Mesenchymal stem cell (in vitro differentiated cells and primary cell): ENCODE data around the gene SH3BGRL2.

Experiments
- DNase-seq: peaks from one replicate; pipeline ENCODE4 v3.0.0-alpha.2; 2013
- H2AFZ ChIP-seq: one replicate; pipeline ENCODE4 v1.6.1; 2013; ENCODE audit warnings: low read depth, mild to moderate bottlenecking, control low read depth, inconsistent platforms, low read length, moderate library complexity
- H2AK5ac ChIP-seq: 2 replicates; pipeline ENCODE4 v1.6.1; 2013; ENCODE audit warnings: low read length, moderate library complexity, mild to moderate bottlenecking, inconsistent platforms; ENCODE audit not compliant: severe bottlenecking
- H2BK120ac ChIP-seq: one replicate; pipeline ENCODE4 v1.6.1; 2013; ENCODE audit warnings: low read depth, mild to moderate bottlenecking, inconsistent platforms, low read length, moderate library complexity
- H2BK12ac ChIP-seq, 2 experiments: one replicate each; pipeline ENCODE4 v1.6.1; 2013; ENCODE audit warnings: inconsistent platforms in 2 of 2, low read length in 2 of 2, mild to moderate bottlenecking in 2 of 2, moderate library complexity in 2 of 2, control low read depth in 1 of 2
- H2BK15ac ChIP-seq: one replicate; pipeline ENCODE4 v1.6.1; 2013; ENCODE audit warnings: mild to moderate bottlenecking, low read depth, inconsistent platforms; ENCODE audit not compliant: poor library complexity, severe bottlenecking
- H2BK5ac ChIP-seq: 2 replicates; pipeline ENCODE4 v1.6.1; 2013; ENCODE audit warnings: low read depth, mild to moderate bottlenecking, low read length, control low read depth, inconsistent platforms; ENCODE audit not compliant: poor library complexity, severe bottlenecking
- H3K14ac ChIP-seq, 2 experiments: one replicate each; pipeline ENCODE4 v1.6.1; 2013; ENCODE audit warnings: inconsistent platforms in 2 of 2, low read length in 2 of 2, control low read depth in 1 of 2, mild to moderate bottlenecking in 1 of 2, moderate library complexity in 1 of 2
- H3K18ac ChIP-seq, 2 experiments: one replicate each; pipeline ENCODE4 v1.6.1; 2013; ENCODE audit warnings: inconsistent platforms in 2 of 2, low read length in 2 of 2, control low read depth in 1 of 2, low read depth in 1 of 2, mild to moderate bottlenecking in 1 of 2
- H3K23ac ChIP-seq, 2 experiments: one replicate each; pipeline ENCODE4 v1.6.1; 2013; ENCODE audit warnings: inconsistent platforms in 2 of 2, low read length in 2 of 2, mild to moderate bottlenecking in 2 of 2, moderate library complexity in 2 of 2, control low read depth in 1 of 2
- H3K27ac ChIP-seq: 2 replicates; pipeline ENCODE4 v1.5.1; 2013; ENCODE audit warnings: mild to moderate bottlenecking, moderate library complexity, low read length, control low read depth, inconsistent platforms; ENCODE audit not compliant: poor library complexity, severe bottlenecking
- H3K27me3 ChIP-seq, 2 experiments: 2 replicates each; pipeline versions ENCODE4 v1.6.1 to v1.7.0; 2013; ENCODE audit warnings: low read length in 2 of 2, mild to moderate bottlenecking in 2 of 2, moderate library complexity in 2 of 2, control low read depth in 1 of 2, inconsistent platforms in 1 of 2; ENCODE audit not compliant: control insufficient read depth in 1 of 2, insufficient read depth in 1 of 2
- H3K36me3 ChIP-seq, 2 experiments: 2 replicates each; pipeline versions ENCODE4 v1.6.1 to v1.7.0; 2013; ENCODE audit warnings: low read length in 2 of 2, control low read depth in 1 of 2, inconsistent platforms in 1 of 2, low read depth in 1 of 2, mild to moderate bottlenecking in 1 of 2; ENCODE audit not compliant: insufficient read depth in 2 of 2, control insufficient read depth in 1 of 2
- H3K4ac ChIP-seq, 2 experiments: one replicate each; pipeline ENCODE4 v1.6.1; 2013; ENCODE audit warnings: inconsistent platforms in 2 of 2, low read length in 2 of 2, mild to moderate bottlenecking in 2 of 2, moderate library complexity in 2 of 2, control low read depth in 1 of 2, low read depth in 1 of 2
- H3K4me1 ChIP-seq: 2 replicates; pipeline ENCODE4 v1.6.1; 2013; ENCODE audit warnings: low read depth, low read length, control low read depth; ENCODE audit not compliant: control insufficient read depth, insufficient read depth
- H3K4me2 ChIP-seq: 2 replicates; pipeline ENCODE4 v1.6.1; 2013; ENCODE audit warnings: low read length, mild to moderate bottlenecking, inconsistent platforms; ENCODE audit not compliant: poor library complexity, severe bottlenecking
- H3K4me3 ChIP-seq, 2 experiments: 2 replicates each; pipeline versions ENCODE4 v1.5.1 to v1.7.0; 2013; ENCODE audit warnings: low read length in 2 of 2, mild to moderate bottlenecking in 2 of 2, control low read depth in 1 of 2, low read depth in 1 of 2; ENCODE audit not compliant: insufficient read depth in 1 of 2
- H3K79me1 ChIP-seq: replicated peaks from 2 replicates; pipeline ENCODE4 v1.6.1; 2013; ENCODE audit warnings: mild to moderate bottlenecking, control low read depth, low read length, inconsistent platforms; ENCODE audit not compliant: poor library complexity, severe bottlenecking
- H3K9ac ChIP-seq: 2 replicates; pipeline ENCODE4 v1.7.0; 2013; ENCODE audit warnings: mild to moderate bottlenecking, low read length, moderate library complexity
- H3K9me3 ChIP-seq: 2 replicates; pipeline ENCODE4 v1.7.0; 2013; ENCODE audit warnings: mild to moderate bottlenecking, low read length; ENCODE audit not compliant: control insufficient read depth
- H4K8ac ChIP-seq: one replicate; pipeline ENCODE4 v1.6.1; 2013; ENCODE audit warnings: inconsistent platforms, mild to moderate bottlenecking, low read length, moderate library complexity
- H4K91ac ChIP-seq: one replicate; pipeline ENCODE4 v1.6.1; 2013; ENCODE audit warnings: mild to moderate bottlenecking, low read length, inconsistent platforms
- whole genome bisulfite sequencing: methylation state at CpG from one replicate; pipeline ENCODE4 v1.1.7; 2013; ENCODE audit warnings: mixed read lengths; 5-methylcytosine and 5-hydroxymethylcytosine counted together

SH3BGRL2 gene

DNA sequence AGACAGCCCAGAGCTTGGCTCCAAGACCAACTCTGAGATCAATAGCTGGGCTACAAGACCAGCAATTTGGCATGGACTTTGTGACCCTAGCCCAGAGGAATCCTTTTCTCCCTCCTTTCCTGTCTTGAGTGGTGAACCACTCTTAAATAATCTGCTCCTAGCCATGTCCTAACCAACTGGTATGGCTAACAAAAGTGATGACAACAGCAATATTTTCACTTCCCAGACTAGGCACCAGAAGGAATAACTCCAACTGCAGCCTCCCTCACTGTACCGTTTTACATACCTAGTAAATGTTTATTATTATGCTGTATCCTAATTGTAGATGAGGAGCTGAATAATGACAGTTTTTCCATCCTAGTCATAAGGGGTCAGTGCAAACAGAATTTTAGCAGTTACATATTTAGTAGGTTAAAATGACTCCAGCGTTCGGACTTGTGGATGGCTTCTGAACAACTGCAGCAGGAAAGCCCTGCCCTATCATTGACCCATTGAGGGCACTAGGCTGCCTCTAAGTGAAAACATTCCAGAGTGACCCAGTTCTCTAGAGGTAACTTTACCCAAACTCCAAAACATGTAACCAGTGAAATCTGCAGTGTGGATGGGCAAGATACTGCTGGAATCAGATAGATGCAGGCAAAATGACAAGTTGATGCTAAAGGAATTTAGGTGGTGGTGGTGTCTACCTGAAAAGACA, 77.1 kb downstream of the SH3BGRL2 start:
- H3K9me3 ChIP-seq, result no peaks in the 10 kb centered on the region
- WGBS, result 100% methylated on average over 2 of the region's 3 CpGs

DNA sequence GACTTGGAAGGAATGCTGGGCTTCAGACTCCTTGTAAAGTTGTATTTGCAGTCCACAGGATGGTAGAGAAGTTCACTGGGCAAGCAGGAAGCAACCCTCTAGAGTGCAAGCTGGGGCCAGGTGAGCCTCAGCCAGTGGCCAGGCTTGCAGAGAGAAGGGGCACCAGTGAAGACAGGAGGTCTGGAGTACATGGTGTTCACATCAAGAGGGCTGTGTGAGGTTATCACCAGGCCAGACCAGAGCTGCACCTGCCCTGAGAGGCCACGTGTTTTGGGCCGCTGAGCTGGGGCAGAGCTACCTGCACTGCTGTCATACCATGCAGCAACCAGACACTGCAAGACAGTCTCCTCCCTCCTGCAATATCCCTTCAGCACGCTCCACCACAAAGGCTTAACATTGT, 79.0 kb downstream of the SH3BGRL2 start:
- WGBS, result 86% methylated on average over 3 of the region's 3 CpGs
- Histone ChIP-seq H2BK120ac (no peak overlapping the region), H3K23ac (no peak overlapping the region), H2BK5ac (no peak overlapping the region), H3K14ac (no peak overlapping the region), H3K27ac (no peak overlapping the region), H3K4ac (no peak overlapping the region), H3K9me3 (no peaks in the 10 kb centered on the region), H2BK15ac (peak overlapping the region; percentile 40), H2AFZ (no peak overlapping the region), H4K91ac (peak overlapping the region; percentile 48), H2BK12ac (no peak overlapping the region), H2AK5ac (no peak overlapping the region), H3K4me3 (no peak overlapping the region), H3K18ac (no peak overlapping the region), H3K4me2 (no peak overlapping the region), H3K36me3 (no peaks in the 10 kb centered on the region), H3K9ac (no peak overlapping the region), H3K4me1 (no peaks in the 10 kb centered on the region), H3K79me1 (no peaks in the 10 kb centered on the region), H4K8ac (no peak overlapping the region), H3K27me3 (peaks cover 0 to 10% of the 10 kb centered on the region in 2 experiments)
- no peak for DNase-seq

More for the DNA sequence above, 77.1 kb downstream of the SH3BGRL2 start:
- H3K18ac ChIP-seq, result no peak overlapping the region
- no peak overlapping the region for H2BK12ac ChIP-seq
- no peak overlapping the region for H4K91ac ChIP-seq
- H2AK5ac ChIP-seq, result no peak overlapping the region
- H3K36me3 ChIP-seq, result no peaks in the 10 kb centered on the region
- no peak overlapping the region for H4K8ac ChIP-seq
- H3K9ac ChIP-seq, result no peak overlapping the region
- no peak overlapping the region for H2BK120ac ChIP-seq
- H2AFZ ChIP-seq, result no peak overlapping the region
- H3K4me2 ChIP-seq, result no peak overlapping the region
- H3K14ac ChIP-seq, result no peak overlapping the region
- H3K27ac ChIP-seq, result no peak overlapping the region
- no peak overlapping the region for H3K4ac ChIP-seq
- no peak overlapping the region for H3K23ac ChIP-seq
- no peaks in the 10 kb centered on the region for H3K27me3 ChIP-seq
- H2BK5ac ChIP-seq, result no peak overlapping the region
- no peak overlapping the region for H2BK15ac ChIP-seq
- H3K4me3 ChIP-seq, result no peak overlapping the region
- H3K79me1 ChIP-seq, result no peaks in the 10 kb centered on the region
- DNase-seq, result no peak
- no peaks in the 10 kb centered on the region for H3K4me1 ChIP-seq

DNA sequence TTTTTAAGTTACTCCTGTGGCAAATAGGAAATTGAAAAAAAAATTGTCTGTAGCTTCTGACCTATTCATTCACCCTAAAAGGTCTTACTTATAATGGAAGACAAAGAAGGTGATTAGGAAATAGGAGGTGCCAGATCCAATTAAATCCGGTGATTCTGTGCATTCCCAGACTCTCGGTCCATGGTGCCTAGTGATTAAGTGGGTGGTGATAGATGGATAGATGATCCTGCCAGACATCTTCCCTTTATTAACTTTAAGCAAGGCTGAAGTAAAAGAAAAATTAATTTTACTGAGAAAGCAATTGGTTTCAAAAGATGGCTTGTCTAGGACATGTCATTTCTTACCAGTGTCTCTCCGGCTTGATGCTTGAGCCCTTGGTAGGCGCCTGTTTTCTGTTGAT, 80.0 kb downstream of the SH3BGRL2 start:
- DNase-seq, result no peak
- Histone ChIP-seq H4K91ac (no peak overlapping the region), H2BK15ac (no peak overlapping the region), H4K8ac (no peak overlapping the region), H3K4me1 (no peaks in the 10 kb centered on the region), H3K4me3 (no peak overlapping the region), H3K23ac (no peak overlapping the region), H3K27ac (no peak overlapping the region), H2AK5ac (no peak overlapping the region), H3K27me3 (peaks cover 0 to 14% of the 10 kb centered on the region in 2 experiments), H2AFZ (no peak overlapping the region), H3K9me3 (no peaks in the 10 kb centered on the region), H3K18ac (no peak overlapping the region), H3K4me2 (no peak overlapping the region), H2BK120ac (no peak overlapping the region), H3K9ac (no peak overlapping the region), H3K36me3 (no peaks in the 10 kb centered on the region), H3K14ac (no peak overlapping the region), H3K4ac (no peak overlapping the region), H2BK5ac (no peak overlapping the region), H2BK12ac (no peak overlapping the region), H3K79me1 (no peaks in the 10 kb centered on the region)
- WGBS, result 96% methylated on average over 4 of the region's 4 CpGs

DNA sequence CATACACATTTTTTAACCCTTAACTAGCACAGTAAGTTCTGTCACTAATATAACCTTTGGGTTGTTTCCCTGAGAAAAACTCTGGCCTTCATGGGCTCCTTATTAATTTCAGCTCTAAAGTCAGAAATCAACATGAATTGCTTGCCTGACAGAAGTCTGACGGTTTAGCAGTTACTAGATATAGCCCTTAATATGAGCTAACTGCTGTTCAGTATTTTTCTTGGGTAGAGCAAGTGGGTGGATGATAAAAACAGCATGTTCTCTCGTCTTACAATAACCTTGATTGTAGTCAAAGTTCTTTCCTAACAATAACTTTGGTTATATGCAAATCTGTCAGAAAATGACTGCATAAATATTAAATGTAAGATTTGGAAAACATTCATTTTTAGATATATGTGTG, 81.0 kb downstream of the SH3BGRL2 start:
- no peaks in the 10 kb centered on the region for H3K79me1 ChIP-seq
- no peaks in the 10 kb centered on the region for H3K36me3 ChIP-seq
- no peak overlapping the region for H3K4ac ChIP-seq
- H2BK12ac ChIP-seq, result no peak overlapping the region
- H3K23ac ChIP-seq, result no peak overlapping the region
- WGBS, result 100% methylated on average over 1 of the region's 2 CpGs
- H3K4me1 ChIP-seq, result no peaks in the 10 kb centered on the region
- H4K91ac ChIP-seq, result no peak overlapping the region
- H2BK5ac ChIP-seq, result no peak overlapping the region
- no peak overlapping the region for H3K27ac ChIP-seq
- peaks cover 0 to 16% of the 10 kb centered on the region in 2 experiments for H3K27me3 ChIP-seq
- no peak for DNase-seq
- no peak overlapping the region for H3K4me2 ChIP-seq
- H2BK120ac ChIP-seq, result no peak overlapping the region
- H3K9ac ChIP-seq, result no peak overlapping the region
- H3K4me3 ChIP-seq, result no peak overlapping the region
- H4K8ac ChIP-seq, result no peak overlapping the region
- no peak overlapping the region for H3K18ac ChIP-seq
- no peak overlapping the region for H2BK15ac ChIP-seq
- H2AK5ac ChIP-seq, result no peak overlapping the region
- H2AFZ ChIP-seq, result no peak overlapping the region
- no peak overlapping the region for H3K14ac ChIP-seq
- no peaks in the 10 kb centered on the region for H3K9me3 ChIP-seq
